Measurements from ENCODE around the gene SAMM50.

Gene SAMM50

DNA sequence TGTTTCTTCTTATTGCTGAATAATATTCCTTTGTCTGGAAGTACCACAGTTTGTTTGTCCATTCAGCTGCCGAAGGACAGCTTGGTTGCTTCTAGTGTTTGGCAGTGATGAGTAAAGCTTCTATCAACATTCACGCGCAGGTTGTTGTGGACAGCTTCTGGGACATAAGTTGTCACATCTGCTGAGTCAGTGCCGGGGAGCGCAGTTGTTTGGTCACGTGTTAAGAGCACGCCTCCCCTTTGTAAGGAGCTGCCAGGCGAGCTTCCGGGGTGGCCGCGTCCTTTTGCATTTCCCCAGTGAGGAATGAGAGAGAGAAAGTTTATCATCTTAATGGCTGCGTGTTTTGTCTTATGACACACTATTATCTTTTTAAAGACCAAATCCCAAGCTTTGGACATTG, 30.3 kb downstream of the SAMM50 start:
- DNase-seq (ENCODE audit: low spot score): no peak
- in situ Hi-C loops (cut with MboI; ENCODE audit: low pct_unique_long_range_greater_than_20kb, low sequenced_read_pairs, unreplicated experiment): loop anchor here (25.0 kb wide), 1 partner anchor 627 kb away; no protein-coding TSS in a partner anchor
- TF ChIP-seq, protein P1, sequence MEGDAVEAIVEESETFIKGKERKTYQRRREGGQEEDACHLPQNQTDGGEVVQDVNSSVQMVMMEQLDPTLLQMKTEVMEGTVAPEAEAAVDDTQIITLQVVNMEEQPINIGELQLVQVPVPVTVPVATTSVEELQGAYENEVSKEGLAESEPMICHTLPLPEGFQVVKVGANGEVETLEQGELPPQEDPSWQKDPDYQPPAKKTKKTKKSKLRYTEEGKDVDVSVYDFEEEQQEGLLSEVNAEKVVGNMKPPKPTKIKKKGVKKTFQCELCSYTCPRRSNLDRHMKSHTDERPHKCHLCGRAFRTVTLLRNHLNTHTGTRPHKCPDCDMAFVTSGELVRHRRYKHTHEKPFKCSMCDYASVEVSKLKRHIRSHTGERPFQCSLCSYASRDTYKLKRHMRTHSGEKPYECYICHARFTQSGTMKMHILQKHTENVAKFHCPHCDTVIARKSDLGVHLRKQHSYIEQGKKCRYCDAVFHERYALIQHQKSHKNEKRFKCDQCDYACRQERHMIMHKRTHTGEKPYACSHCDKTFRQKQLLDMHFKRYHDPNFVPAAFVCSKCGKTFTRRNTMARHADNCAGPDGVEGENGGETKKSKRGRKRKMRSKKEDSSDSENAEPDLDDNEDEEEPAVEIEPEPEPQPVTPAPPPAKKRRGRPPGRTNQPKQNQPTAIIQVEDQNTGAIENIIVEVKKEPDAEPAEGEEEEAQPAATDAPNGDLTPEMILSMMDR (IDR thresholded peaks at IDR 0.05; ENCODE audit: extremely low read depth, insufficient read depth, missing control alignments): no peak

DNA sequence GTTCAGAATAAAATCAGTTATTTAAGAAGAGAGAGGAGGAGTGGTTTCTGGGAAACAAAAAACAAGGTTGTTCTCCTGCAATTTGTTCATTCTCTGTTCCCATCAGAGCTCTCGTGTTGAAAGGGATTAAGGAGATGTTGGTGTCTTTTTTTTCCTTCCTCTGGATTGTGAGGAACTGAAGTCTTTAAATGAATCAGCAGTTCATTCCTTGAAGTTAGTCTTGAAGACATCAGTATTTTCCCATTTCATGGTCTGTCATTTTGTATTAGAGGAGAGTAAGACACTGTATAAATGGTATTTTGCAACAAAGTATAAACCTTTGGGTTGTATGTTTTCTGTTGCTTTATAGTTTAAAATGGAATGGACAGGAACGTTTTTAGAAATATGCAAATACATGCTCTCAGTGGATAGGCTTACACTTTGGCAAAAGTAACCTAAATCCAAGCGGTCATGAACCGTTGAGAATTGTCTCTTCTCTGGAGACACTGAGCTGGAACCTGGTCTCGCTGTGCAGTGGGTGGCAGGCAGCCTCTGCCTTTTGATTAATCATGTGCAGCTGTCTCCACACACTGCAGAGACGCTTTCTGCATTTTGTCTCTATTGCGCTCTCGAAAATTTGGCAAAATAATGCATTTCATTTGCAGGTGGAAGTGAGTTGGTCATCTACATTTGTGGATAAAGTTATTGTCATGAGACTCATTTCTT, 33.0 kb downstream of the SAMM50 start:
- no peak for DNase-seq (ENCODE audit: low spot score)
- TF ChIP-seq, protein P1 (IDR thresholded peaks at IDR 0.05; ENCODE audit: extremely low read depth, insufficient read depth, missing control alignments): no peak
- in situ Hi-C loops (cut with MboI; ENCODE audit: low pct_unique_long_range_greater_than_20kb, low sequenced_read_pairs, unreplicated experiment): loop anchor here (25.0 kb wide), 1 partner anchor 624 kb away; no protein-coding TSS in a partner anchor

DNA sequence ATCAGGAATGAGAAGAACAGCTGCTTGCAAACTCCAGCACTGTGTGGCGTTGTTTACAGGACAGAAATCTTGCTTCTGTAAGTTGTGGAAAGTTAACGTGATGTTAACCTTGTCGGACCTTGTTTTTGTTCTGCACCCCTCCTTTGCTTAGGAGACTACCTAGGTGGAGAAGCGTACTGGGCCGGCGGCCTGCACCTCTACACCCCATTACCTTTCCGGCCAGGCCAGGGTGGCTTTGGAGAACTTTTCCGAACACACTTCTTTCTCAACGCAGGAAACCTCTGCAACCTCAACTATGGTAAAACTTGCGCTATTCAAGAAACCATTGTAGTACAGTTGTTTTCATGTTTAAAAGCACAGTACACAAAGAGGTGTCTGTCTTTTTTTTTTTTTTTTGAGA, 33.7 kb downstream of the SAMM50 start:
- DNase-seq (ENCODE audit: low spot score): no peak
- TF ChIP-seq, protein P1 (IDR thresholded peaks at IDR 0.05; ENCODE audit: extremely low read depth, insufficient read depth, missing control alignments): no peak
- in situ Hi-C loops (cut with MboI; ENCODE audit: low pct_unique_long_range_greater_than_20kb, low sequenced_read_pairs, unreplicated experiment): loop anchor here (25.0 kb wide), 1 partner anchor 623 kb away; no protein-coding TSS in a partner anchor

DNA sequence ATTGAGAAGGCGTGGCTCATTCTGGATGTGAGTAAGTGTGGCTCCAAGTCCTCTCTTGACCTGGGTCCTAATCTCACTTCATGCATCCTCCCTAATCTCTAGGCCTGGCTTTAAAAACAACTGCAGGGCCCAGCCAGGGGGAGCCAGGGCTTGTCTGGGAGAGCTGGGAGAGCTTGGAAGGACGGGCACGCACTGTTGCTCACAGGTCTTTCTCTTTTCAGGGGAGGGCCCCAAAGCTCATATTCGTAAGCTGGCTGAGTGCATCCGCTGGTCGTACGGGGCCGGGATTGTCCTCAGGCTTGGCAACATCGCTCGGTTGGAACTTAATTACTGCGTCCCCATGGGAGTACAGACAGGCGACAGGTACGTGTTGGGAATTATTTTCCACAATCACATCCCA, 34.8 kb downstream of the SAMM50 start:
- in situ Hi-C loops (cut with MboI; ENCODE audit: low pct_unique_long_range_greater_than_20kb, low sequenced_read_pairs, unreplicated experiment): loop anchor here (25.0 kb wide), 1 partner anchor 622 kb away; no protein-coding TSS in a partner anchor
- TF ChIP-seq, protein P1 (IDR thresholded peaks at IDR 0.05; ENCODE audit: extremely low read depth, insufficient read depth, missing control alignments): no peak
- DNase-seq (ENCODE audit: low spot score): no peak

DNA sequence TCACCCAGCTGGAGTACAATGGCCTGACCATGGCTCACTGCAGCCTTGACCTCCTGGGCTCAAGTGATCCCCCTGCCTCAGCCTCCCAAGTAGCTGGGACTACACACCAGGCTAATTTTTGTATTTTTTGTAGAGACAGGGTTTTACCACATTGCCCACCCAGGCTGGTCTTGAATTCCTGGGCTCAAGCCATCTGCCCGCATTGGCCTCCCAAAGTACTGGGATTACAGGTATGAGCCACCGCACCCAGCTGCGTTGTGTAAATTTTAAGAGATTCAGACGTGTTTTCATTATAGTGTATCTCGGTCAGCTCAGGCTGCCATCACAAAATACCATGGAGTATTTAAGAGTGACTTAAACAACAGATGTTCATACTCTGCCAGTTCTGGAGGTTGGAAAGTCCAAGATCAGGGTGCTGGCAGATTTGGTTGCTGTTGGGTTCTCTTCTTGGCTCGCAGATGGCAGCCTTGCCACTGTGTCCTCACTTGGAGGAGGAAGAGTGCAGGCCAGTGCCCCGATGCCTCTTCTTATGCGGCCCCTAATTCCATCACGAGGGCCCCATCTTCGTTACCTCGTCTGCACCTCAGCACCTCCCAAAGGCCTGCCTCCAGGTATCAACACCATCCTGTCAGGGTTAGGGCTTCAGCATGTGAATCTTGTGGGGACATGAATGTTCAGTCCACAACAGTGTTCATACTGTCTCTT, 36.2 kb downstream of the SAMM50 start:
- TF ChIP-seq, protein P1 (IDR thresholded peaks at IDR 0.05; ENCODE audit: extremely low read depth, insufficient read depth, missing control alignments): no peak
- in situ Hi-C loops (cut with MboI; ENCODE audit: low pct_unique_long_range_greater_than_20kb, low sequenced_read_pairs, unreplicated experiment): loop anchor here (25.0 kb wide), 1 partner anchor 621 kb away; no protein-coding TSS in a partner anchor
- no peak for DNase-seq (ENCODE audit: low spot score)

DNA sequence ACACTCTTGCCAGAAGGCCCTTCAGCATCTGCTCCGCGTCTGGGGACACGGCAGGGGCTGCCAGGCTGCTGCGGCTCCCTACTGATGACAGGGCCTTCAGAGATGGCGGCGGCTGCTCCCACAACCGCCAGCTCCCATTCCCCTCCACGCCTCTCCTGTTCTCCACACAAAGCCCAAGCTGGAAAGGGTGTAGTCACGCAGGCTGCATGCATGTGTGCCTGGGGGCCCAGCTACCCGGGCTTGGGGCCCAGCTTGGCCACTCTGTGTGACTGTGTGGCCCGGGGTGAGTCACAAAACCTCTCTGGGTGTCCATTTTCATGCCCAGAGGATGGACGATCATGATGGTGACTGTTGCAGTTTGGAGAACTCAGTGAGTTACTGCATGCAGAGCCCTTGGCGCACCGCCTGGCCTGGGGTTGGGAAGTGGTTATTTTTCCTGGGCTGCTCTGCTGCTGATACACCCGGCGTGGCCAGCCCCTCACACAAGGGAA, 37.1 kb downstream of the SAMM50 start:
- DNase-seq (ENCODE audit: low spot score): no peak
- TF ChIP-seq, protein P1 (IDR thresholded peaks at IDR 0.05; ENCODE audit: extremely low read depth, insufficient read depth, missing control alignments): no peak
- in situ Hi-C loops (cut with MboI; ENCODE audit: low pct_unique_long_range_greater_than_20kb, low sequenced_read_pairs, unreplicated experiment): loop anchor here (25.0 kb wide), 1 partner anchor 620 kb away; no protein-coding TSS in a partner anchor

All from GM13977 (cell line).